Osteocyte (in vitro differentiated cells): Measurements from ENCODE around the gene USP40. TPM values are rescaled to one million over a fixed set of nuclear protein-coding genes. Genes with fewer than 3 reads are reported as not detected.

Experiments used
- DNase-seq: peaks from one replicate; pipeline ENCODE4 v3.0.0; 2021; ENCODE audit warnings: mixed read lengths; ENCODE audit not compliant: unreplicated experiment; ENCODE audit errors: extremely low spot score
- H3K27ac Mint-ChIP-seq: one replicate; pipeline ENCODE4 v1.8.0; 2021; ENCODE audit warnings: mild to moderate bottlenecking, mixed read lengths; ENCODE audit not compliant: unreplicated experiment
- H3K27me3 Mint-ChIP-seq: one replicate; pipeline ENCODE4 v1.8.0; 2021; ENCODE audit warnings: mixed read lengths; ENCODE audit not compliant: unreplicated experiment
- H3K36me3 Mint-ChIP-seq: one replicate; pipeline ENCODE4 v1.8.0; 2021; ENCODE audit warnings: mixed read lengths; ENCODE audit not compliant: unreplicated experiment
- H3K4me1 Mint-ChIP-seq: one replicate; pipeline ENCODE4 v1.8.0; 2021; ENCODE audit warnings: mixed read lengths; ENCODE audit not compliant: unreplicated experiment
- H3K4me3 Mint-ChIP-seq: one replicate; pipeline ENCODE4 v1.8.0; 2021; ENCODE audit warnings: mild to moderate bottlenecking, moderate library complexity, mixed read lengths; ENCODE audit not compliant: unreplicated experiment
- H3K9me3 Mint-ChIP-seq: one replicate; pipeline ENCODE4 v1.8.0; 2021; ENCODE audit warnings: mixed read lengths; ENCODE audit not compliant: unreplicated experiment
- total RNA-seq: library from RNA; stranded (reverse); gene quantifications from 2 replicates; pipeline ENCODE4 v1.2.1, GENCODE V29; 2021
- TF ChIP-seq, protein P1 (sequence below): fragments of 200-600 bp; sonication (generic); IDR thresholded peaks from 2 replicates; pipeline ENCODE4 v1.5.0; 2021; ENCODE audit warnings: antibody characterized with exemption, mild to moderate bottlenecking, moderate library complexity

The USP40 gene
- total RNA-seq, 1 donor from 2014 or later, result 36.4 TPM

DNA sequence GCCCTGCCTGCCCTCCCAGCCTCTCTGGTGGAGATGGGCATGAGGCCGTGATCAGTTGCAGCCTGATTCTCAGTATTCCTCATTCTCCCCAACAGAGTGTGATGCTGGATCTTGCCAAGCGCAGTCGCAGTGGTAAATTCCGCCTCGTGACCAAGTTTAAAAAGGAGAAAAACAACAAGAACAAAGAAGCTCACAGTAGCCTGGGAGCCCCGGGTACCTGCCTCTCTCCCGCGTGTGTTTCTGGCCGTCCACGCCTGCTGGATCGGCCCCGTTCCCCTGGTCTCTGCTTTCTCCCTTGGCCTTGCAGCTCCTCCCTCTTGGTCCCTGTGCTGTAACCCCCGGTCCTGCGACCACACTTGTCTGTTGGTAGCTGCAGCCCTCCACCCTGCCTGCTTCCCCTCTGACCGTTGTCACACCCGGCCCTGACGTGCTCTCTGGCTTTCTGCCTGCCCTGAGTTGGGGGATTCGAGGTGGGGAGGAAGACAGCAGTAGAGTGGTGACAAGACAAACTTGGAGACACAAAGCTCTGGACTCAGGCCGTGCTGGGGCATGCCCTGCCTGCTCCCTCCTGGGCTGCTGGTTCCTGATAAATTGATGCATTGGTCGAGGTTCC, 99.5 kb downstream of the USP40 start:
- TF ChIP-seq, protein P1, sequence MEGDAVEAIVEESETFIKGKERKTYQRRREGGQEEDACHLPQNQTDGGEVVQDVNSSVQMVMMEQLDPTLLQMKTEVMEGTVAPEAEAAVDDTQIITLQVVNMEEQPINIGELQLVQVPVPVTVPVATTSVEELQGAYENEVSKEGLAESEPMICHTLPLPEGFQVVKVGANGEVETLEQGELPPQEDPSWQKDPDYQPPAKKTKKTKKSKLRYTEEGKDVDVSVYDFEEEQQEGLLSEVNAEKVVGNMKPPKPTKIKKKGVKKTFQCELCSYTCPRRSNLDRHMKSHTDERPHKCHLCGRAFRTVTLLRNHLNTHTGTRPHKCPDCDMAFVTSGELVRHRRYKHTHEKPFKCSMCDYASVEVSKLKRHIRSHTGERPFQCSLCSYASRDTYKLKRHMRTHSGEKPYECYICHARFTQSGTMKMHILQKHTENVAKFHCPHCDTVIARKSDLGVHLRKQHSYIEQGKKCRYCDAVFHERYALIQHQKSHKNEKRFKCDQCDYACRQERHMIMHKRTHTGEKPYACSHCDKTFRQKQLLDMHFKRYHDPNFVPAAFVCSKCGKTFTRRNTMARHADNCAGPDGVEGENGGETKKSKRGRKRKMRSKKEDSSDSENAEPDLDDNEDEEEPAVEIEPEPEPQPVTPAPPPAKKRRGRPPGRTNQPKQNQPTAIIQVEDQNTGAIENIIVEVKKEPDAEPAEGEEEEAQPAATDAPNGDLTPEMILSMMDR, result no peak
- H3K27me3 Mint-ChIP-seq, result no peaks in the 10 kb centered on the region
- no peak overlapping the region for H3K4me3 Mint-ChIP-seq
- peaks cover 43% of the 10 kb centered on the region for H3K36me3 Mint-ChIP-seq
- DNase-seq, result no peak
- no peaks in the 10 kb centered on the region for H3K9me3 Mint-ChIP-seq
- no peaks in the 10 kb centered on the region for H3K4me1 Mint-ChIP-seq
- no peak overlapping the region for H3K27ac Mint-ChIP-seq

DNA sequence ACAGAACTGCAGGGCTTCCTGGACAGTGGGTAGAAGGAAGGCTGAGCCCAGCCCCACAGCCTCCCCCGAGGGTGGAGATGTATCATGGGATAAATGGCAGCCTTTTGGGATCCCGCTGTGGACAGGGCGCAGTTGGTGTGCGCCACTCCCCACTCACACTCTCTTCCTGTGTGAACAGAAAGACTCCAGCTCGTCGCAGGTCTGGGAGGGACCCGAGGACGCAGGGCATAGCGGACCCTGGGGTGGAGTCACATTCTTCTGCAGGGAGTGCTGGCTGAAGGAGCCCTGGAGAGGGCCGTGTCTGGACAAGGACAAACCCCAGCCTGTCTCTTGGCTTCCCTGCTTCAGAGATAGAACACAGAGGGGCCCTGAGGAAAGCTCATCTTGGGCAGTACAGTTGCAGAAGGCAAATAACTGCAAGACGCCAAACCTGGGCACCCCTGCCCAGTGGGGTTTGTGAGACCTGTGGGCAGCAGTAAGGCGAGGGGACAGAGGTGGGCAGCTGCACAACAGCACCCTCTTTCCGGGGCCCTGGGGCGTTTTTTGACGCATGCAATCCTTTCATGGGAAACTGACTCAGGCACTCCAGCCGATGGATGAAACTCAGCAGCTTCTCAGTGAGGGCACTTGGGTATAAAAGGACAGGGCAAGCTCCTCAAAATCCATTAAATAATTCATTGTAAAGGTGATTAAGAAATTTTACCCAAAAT, 101.9 kb downstream of the USP40 start:
- Mint-ChIP-seq H3K4me3 (no peak overlapping the region), H3K27me3 (no peaks in the 10 kb centered on the region), H3K27ac (no peak overlapping the region), H3K36me3 (peaks cover 38% of the 10 kb centered on the region), H3K9me3 (no peaks in the 10 kb centered on the region), H3K4me1 (no peaks in the 10 kb centered on the region)
- TF ChIP-seq, protein P1, result no peak
- DNase-seq, result no peak

DNA sequence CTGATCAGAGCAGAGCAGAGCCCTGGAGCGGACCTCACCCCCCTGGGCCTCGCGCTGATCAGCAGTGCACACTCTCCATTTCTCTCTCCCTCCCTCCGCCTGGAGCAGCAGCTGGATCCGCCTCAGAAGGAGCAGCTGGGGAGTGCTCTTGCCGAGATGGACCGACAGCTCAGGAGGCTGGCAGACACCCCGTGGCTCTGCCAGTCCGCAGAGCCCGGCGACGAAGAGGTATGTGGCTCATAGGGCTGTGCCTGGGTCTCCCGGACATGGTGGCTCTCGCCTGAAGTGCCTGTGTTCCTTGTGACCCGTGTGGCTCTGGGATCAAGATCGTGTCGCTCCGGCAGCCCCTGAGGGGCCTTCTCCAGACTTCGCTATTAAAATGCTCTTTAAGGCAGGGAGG, 102.5 kb downstream of the USP40 start:
- no peak for DNase-seq
- H3K4me3 Mint-ChIP-seq, result no peak overlapping the region

DNA sequence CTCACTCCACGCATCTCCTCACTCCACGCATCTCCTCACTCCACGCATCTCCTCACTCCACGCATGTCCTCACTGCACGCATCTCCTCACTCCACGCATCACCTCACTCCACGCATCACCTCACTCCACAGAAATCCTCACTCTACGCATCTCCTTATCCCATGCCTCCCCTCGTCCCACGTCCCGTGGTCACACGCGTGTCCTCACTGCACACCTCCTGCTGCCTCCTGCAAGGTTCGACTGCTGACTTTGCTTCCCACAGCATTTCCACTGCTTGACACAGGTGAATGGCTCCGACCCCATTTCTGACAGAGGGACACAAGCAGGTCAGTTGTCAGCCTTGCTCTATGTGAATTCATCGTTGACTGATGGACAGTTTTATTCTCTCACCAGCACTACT, 103.0 kb downstream of the USP40 start:
- no peak overlapping the region for H3K27ac Mint-ChIP-seq
- DNase-seq, result no peak
- TF ChIP-seq, protein P1, result no peak
- no peak overlapping the region for H3K4me3 Mint-ChIP-seq
- H3K27me3 Mint-ChIP-seq, result no peaks in the 10 kb centered on the region
- no peaks in the 10 kb centered on the region for H3K9me3 Mint-ChIP-seq
- peaks cover 31% of the 10 kb centered on the region for H3K36me3 Mint-ChIP-seq
- no peaks in the 10 kb centered on the region for H3K4me1 Mint-ChIP-seq

More for the DNA sequence above, 102.5 kb downstream of the USP40 start:
- Mint-ChIP-seq H3K4me1 (no peaks in the 10 kb centered on the region), H3K27me3 (no peaks in the 10 kb centered on the region), H3K36me3 (peaks cover 33% of the 10 kb centered on the region), H3K27ac (no peak overlapping the region), H3K9me3 (no peaks in the 10 kb centered on the region)
- TF ChIP-seq, protein P1, result no peak

DNA sequence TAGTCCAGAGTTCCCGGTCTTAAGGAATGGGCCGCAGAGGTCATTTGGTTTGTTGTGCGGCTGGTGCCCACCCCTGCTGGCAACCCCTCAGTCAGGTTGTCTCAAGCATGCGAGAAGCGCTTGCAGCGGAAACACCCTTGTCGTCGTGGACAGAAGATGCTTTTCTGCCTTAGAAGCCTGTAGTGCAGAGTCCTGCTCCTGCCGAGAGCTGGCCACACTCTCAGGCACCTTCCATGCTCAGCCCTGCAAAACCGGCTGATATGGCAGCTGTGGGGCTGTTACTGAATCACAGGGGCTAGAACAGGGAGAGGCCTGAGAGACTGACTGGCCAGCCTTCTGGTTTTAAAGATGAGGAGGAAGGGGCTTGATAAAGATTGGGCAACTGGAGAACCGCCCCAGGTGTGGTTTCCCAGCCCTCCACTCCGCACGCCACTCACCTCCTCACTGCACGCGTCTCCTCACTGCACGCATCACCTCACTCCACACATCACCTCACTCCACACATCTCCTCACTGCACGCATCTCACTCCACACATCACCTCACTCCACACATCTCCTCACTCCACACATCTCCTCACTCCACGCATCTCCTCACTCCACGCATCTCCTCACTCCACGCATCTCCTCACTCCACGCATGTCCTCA, 103.6 kb downstream of the USP40 start:
- TF ChIP-seq, protein P1, result no peak
- no peak for DNase-seq
- Mint-ChIP-seq H3K36me3 (peaks cover 26% of the 10 kb centered on the region), H3K27me3 (no peaks in the 10 kb centered on the region), H3K27ac (no peak overlapping the region), H3K4me1 (no peaks in the 10 kb centered on the region), H3K9me3 (no peaks in the 10 kb centered on the region), H3K4me3 (no peak overlapping the region)
